Memory B cell (primary cell): ENCODE measurements around the gene MAPK8.
A peak's percentile ranks its signal among the peaks of the same experiment; 100 is the strongest.

ENCODE experiments used
- ATAC-seq: fragments of 150-1000 bp; cut with Tn5 transposase; 2 replicates; pipeline ENCODE4 v1.10.0; 2021; ENCODE audit warnings: low read depth, mild to moderate bottlenecking, moderate library complexity
- DNase-seq, 2 donors: peaks; one replicate each; pipeline ENCODE4 v3.0.0; 2022; ENCODE audit warnings: low spot score in 2 of 2
- H3K27ac Mint-ChIP-seq: one replicate; pipeline ENCODE4 v1.8.0; 2022; ENCODE audit warnings: mild to moderate bottlenecking, moderate library complexity, mixed read lengths
- H3K27me3 Mint-ChIP-seq: one replicate; pipeline ENCODE4 v1.8.0; 2022; ENCODE audit warnings: mixed read lengths
- H3K36me3 Mint-ChIP-seq: one replicate; pipeline ENCODE4 v1.8.0; 2022; ENCODE audit warnings: mild to moderate bottlenecking, mixed read lengths
- H3K4me1 Mint-ChIP-seq: one replicate; pipeline ENCODE4 v1.8.0; 2022; ENCODE audit warnings: mixed read lengths
- H3K4me3 Mint-ChIP-seq: one replicate; pipeline ENCODE4 v1.8.0; 2022; ENCODE audit warnings: mild to moderate bottlenecking, moderate library complexity, mixed read lengths
- H3K9me3 Mint-ChIP-seq: one replicate; pipeline ENCODE4 v1.8.0; 2022; ENCODE audit warnings: mixed read lengths

MAPK8 gene

GRCh38 chr10:48285710-48286109, 20.8 kb upstream of the MAPK8 start:
- H3K27ac Mint-ChIP-seq: no peak overlapping the region
- H3K4me1 Mint-ChIP-seq: peaks cover 8% of the 10 kb centered on the region
- H3K9me3 Mint-ChIP-seq: peaks cover 11% of the 10 kb centered on the region
- H3K4me3 Mint-ChIP-seq: no peak overlapping the region
- ATAC-seq (no peak), DNase-seq (no peak)
- peaks cover 16% of the 10 kb centered on the region for H3K36me3 Mint-ChIP-seq
- H3K27me3 Mint-ChIP-seq: peaks cover 11% of the 10 kb centered on the region

- Mint-ChIP-seq H3K4me1 (peaks cover 8% of the 10 kb centered on the region), H3K27ac (no peak overlapping the region), H3K36me3 (peaks cover 13% of the 10 kb centered on the region), H3K27me3 (peaks cover 11% of the 10 kb centered on the region), H3K4me3 (no peak overlapping the region), H3K9me3 (peaks cover 11% of the 10 kb centered on the region)
- ATAC-seq: no peak
- no peak for DNase-seq
Measured at GRCh38 chr10:48286356-48286755, 20.1 kb upstream of the MAPK8 start.

- H3K4me1 Mint-ChIP-seq: peaks cover 7% of the 10 kb centered on the region
- H3K27ac Mint-ChIP-seq: no peak overlapping the region
- no peak for ATAC-seq
Measured at GRCh38 chr10:48287417-48288391, 18.8 kb upstream of the MAPK8 start.

GRCh38 chr10:48288661-48289060, 17.8 kb upstream of the MAPK8 start:
- ATAC-seq (no peak), DNase-seq (no peak)
- peaks cover 8% of the 10 kb centered on the region for H3K9me3 Mint-ChIP-seq
- no peak overlapping the region for H3K27ac Mint-ChIP-seq
- peaks cover 11% of the 10 kb centered on the region for H3K36me3 Mint-ChIP-seq
- peaks cover 5% of the 10 kb centered on the region for H3K4me1 Mint-ChIP-seq
- peaks cover 11% of the 10 kb centered on the region for H3K27me3 Mint-ChIP-seq
- H3K4me3 Mint-ChIP-seq: no peak overlapping the region

More at GRCh38 chr10:48287417-48288391, 18.8 kb upstream of the MAPK8 start:
- H3K27me3 Mint-ChIP-seq: peaks cover 11% of the 10 kb centered on the region
- no peak overlapping the region for H3K4me3 Mint-ChIP-seq
- no peak for DNase-seq
- H3K36me3 Mint-ChIP-seq: peaks cover 11% of the 10 kb centered on the region
- peaks cover 8% of the 10 kb centered on the region for H3K9me3 Mint-ChIP-seq

- Mint-ChIP-seq H3K4me3 (no peak overlapping the region), H3K9me3 (peaks cover 3% of the 10 kb centered on the region), H3K36me3 (peaks cover 7% of the 10 kb centered on the region), H3K4me1 (peaks cover 5% of the 10 kb centered on the region), H3K27ac (no peak overlapping the region), H3K27me3 (peaks cover 11% of the 10 kb centered on the region)
- ATAC-seq: peak; percentile 68
- DNase-seq: peak; percentile 20 to 46
Measured at GRCh38 chr10:48289501-48290238, 16.8 kb upstream of the MAPK8 start.

- H3K4me1 Mint-ChIP-seq: peaks cover 5% of the 10 kb centered on the region
- no peak overlapping the region for H3K27ac Mint-ChIP-seq
- H3K4me3 Mint-ChIP-seq: no peak overlapping the region
- ATAC-seq (no peak), DNase-seq (no peak)
- no peaks in the 10 kb centered on the region for H3K9me3 Mint-ChIP-seq
- peaks cover 2% of the 10 kb centered on the region for H3K36me3 Mint-ChIP-seq
- H3K27me3 Mint-ChIP-seq: peaks cover 7% of the 10 kb centered on the region
Measured at GRCh38 chr10:48290286-48290685, 16.2 kb upstream of the MAPK8 start.

GRCh38 chr10:48291190-48291589, 15.3 kb upstream of the MAPK8 start:
- Mint-ChIP-seq H3K4me1 (peaks cover 2% of the 10 kb centered on the region), H3K36me3 (peaks cover 2% of the 10 kb centered on the region), H3K27ac (no peak overlapping the region), H3K4me3 (no peak overlapping the region), H3K9me3 (no peaks in the 10 kb centered on the region), H3K27me3 (peaks cover 2% of the 10 kb centered on the region)
- no peak for DNase-seq
- no peak for ATAC-seq

GRCh38 chr10:48292616-48293015, 13.9 kb upstream of the MAPK8 start:
- ATAC-seq (no peak), DNase-seq (no peak)
- H3K27me3 Mint-ChIP-seq: no peaks in the 10 kb centered on the region

GRCh38 chr10:48294431-48294830, 12.0 kb upstream of the MAPK8 start:
- Mint-ChIP-seq H3K9me3 (no peaks in the 10 kb centered on the region), H3K4me3 (no peak overlapping the region), H3K36me3 (no peaks in the 10 kb centered on the region), H3K27ac (no peak overlapping the region), H3K27me3 (no peaks in the 10 kb centered on the region), H3K4me1 (peaks cover 2% of the 10 kb centered on the region)
- no peak for DNase-seq
- no peak for ATAC-seq

More at GRCh38 chr10:48292616-48293015, 13.9 kb upstream of the MAPK8 start:
- no peaks in the 10 kb centered on the region for H3K9me3 Mint-ChIP-seq
- no peak overlapping the region for H3K27ac Mint-ChIP-seq
- H3K4me3 Mint-ChIP-seq: no peak overlapping the region
- H3K36me3 Mint-ChIP-seq: no peaks in the 10 kb centered on the region
- H3K4me1 Mint-ChIP-seq: peaks cover 2% of the 10 kb centered on the region

- DNase-seq (no peak), ATAC-seq (no peak)
- Mint-ChIP-seq H3K36me3 (no peaks in the 10 kb centered on the region), H3K27ac (peak overlapping the region; percentile 15), H3K4me3 (no peak overlapping the region), H3K9me3 (no peaks in the 10 kb centered on the region), H3K27me3 (no peaks in the 10 kb centered on the region), H3K4me1 (no peaks in the 10 kb centered on the region)
Measured at GRCh38 chr10:48296576-48297098, 9.8 kb upstream of the MAPK8 start.

GRCh38 chr10:48299066-48299465, 7.4 kb upstream of the MAPK8 start:
- Mint-ChIP-seq H3K4me3 (no peak overlapping the region), H3K4me1 (peaks cover 3% of the 10 kb centered on the region), H3K9me3 (no peaks in the 10 kb centered on the region), H3K36me3 (no peaks in the 10 kb centered on the region), H3K27me3 (no peaks in the 10 kb centered on the region), H3K27ac (no peak overlapping the region)
- DNase-seq: no peak
- ATAC-seq: no peak

- ATAC-seq: no peak
- no peaks in the 10 kb centered on the region for H3K36me3 Mint-ChIP-seq
- H3K9me3 Mint-ChIP-seq: no peaks in the 10 kb centered on the region
Measured at GRCh38 chr10:48299692-48300091, 6.8 kb upstream of the MAPK8 start.

GRCh38 chr10:48300556-48300955, 5.9 kb upstream of the MAPK8 start:
- H3K4me3 Mint-ChIP-seq: no peak overlapping the region
- ATAC-seq: no peak
- DNase-seq: no peak
- no peak overlapping the region for H3K27ac Mint-ChIP-seq
- no peaks in the 10 kb centered on the region for H3K27me3 Mint-ChIP-seq
- H3K36me3 Mint-ChIP-seq: no peaks in the 10 kb centered on the region
- H3K9me3 Mint-ChIP-seq: no peaks in the 10 kb centered on the region
- peaks cover 3% of the 10 kb centered on the region for H3K4me1 Mint-ChIP-seq

More at GRCh38 chr10:48299692-48300091, 6.8 kb upstream of the MAPK8 start:
- Mint-ChIP-seq H3K4me3 (no peak overlapping the region), H3K27me3 (no peaks in the 10 kb centered on the region), H3K4me1 (peaks cover 3% of the 10 kb centered on the region), H3K27ac (no peak overlapping the region)
- DNase-seq: no peak
